HCT116 (cell line): ENCODE results near the gene DDX41. TPM values are rescaled to one million over a fixed set of nuclear protein-coding genes. Genes with fewer than 3 reads are reported as not detected.
"Not testable (repeated sequence)": the region's sequence is repeated elsewhere in the genome, so short reads cannot be mapped to it uniquely, and the experiment has no call there.

Experiments
- ATAC-seq: fragments of 200-7000 bp; cut with Tn5 transposase; 2 replicates; pipeline ENCODE4 v1.9.1; 2020; ENCODE audit warnings: mild to moderate bottlenecking, moderate library complexity
- BruUV-seq: library from RNA; stranded (reverse); fragments of 400-500 nt; replicated peaks from 2 replicates; lab custom pipeline; 2021; lab: Mats Ljungman, UMichigan
- CTCF ChIA-PET: fragments of 300-600 bp; sonication (Branson Sonifier 250); formaldehyde crosslinking; loops from one replicate; lab custom pipeline; 2021; ENCODE audit warnings: antibody characterized with exemption; lab: Charles Lee
- POLR2A ChIA-PET: fragments of 300-600, 350-600 bp; sonication (Branson Sonifier 250); formaldehyde crosslinking; loops from one replicate; lab custom pipeline; 2021; ENCODE audit warnings: antibody characterized with exemption; lab: Charles Lee
- RAD21 ChIA-PET, 2 experiments: fragments of 300-600 bp; sonication (Branson Sonifier 250); formaldehyde crosslinking; loops; one replicate each; lab custom pipeline; 2023; ENCODE audit warnings: low total read pairs in 2 of 2; ENCODE audit not compliant: uncharacterized antibody in 2 of 2, unreplicated experiment in 2 of 2, low non-redundant PET in 1 of 2; lab: Charles Lee
- DNase-seq: peaks from one replicate; pipeline ENCODE4 v3.0.0-alpha.2; 2010; ENCODE audit warnings: low read depth, low spot score
- H2AFZ ChIP-seq: fragments of 200-600 bp; shearing (Covaris generic), sonication (generic); 2 replicates; pipeline ENCODE4 v1.6.1; 2017; ENCODE audit warnings: low read depth, mixed run types, mixed read lengths, antibody characterized with exemption, low read length; ENCODE audit not compliant: poor library complexity, severe bottlenecking
- H3K27ac ChIP-seq: 2 replicates; pipeline ENCODE4 v1.5.1; 2012; ENCODE audit warnings: low read depth, low read length
- H3K27me3 ChIP-seq: fragments of 200-600 bp; sonication (generic); 2 replicates; pipeline ENCODE4 v1.6.1; 2016; ENCODE audit warnings: mixed run types, low read length, mixed read lengths; ENCODE audit not compliant: insufficient read depth
- H3K36me3 ChIP-seq, 2 experiments: fragments of 200-500 bp in 1 of 2; fragments of 200-600 bp in 1 of 2; sonication (Bioruptor generic) in 1 of 2; sonication (generic) in 1 of 2; 2 replicates each; pipeline versions ENCODE4 v1.5.1 to v1.6.1; 2014 to 2016; ENCODE audit warnings: low read length in 2 of 2, inconsistent platforms in 1 of 2, mixed read lengths in 1 of 2, mixed run types in 1 of 2; ENCODE audit not compliant: insufficient read depth in 2 of 2, control insufficient read depth in 1 of 2
- H3K4me1 ChIP-seq, 2 experiments: fragments of 200-600 bp in 1 of 2; sonication (generic) in 1 of 2; 2 replicates each; pipeline versions ENCODE4 v1.5.1 to v1.6.1; 2012 to 2017; ENCODE audit warnings: low read length in 2 of 2, inconsistent platforms in 1 of 2, mild to moderate bottlenecking in 1 of 2, mixed read lengths in 1 of 2, mixed run types in 1 of 2, moderate library complexity in 1 of 2; ENCODE audit not compliant: insufficient read depth in 2 of 2, control insufficient read depth in 1 of 2
- H3K4me2 ChIP-seq: fragments of 200-600 bp; sonication (generic); 2 replicates; pipeline ENCODE4 v1.6.1; 2017; ENCODE audit warnings: mixed run types, low read length, mixed read lengths
- H3K4me3 ChIP-seq, 2 experiments: fragments of 200-600 bp in 1 of 2; sonication (generic) in 1 of 2; replicated peaks in 1 of 2; 2 replicates each; pipeline ENCODE4 v1.5.1; 2011 to 2016; ENCODE audit warnings: low read length in 2 of 2, control low read depth in 1 of 2, low read depth in 1 of 2, mild to moderate bottlenecking in 1 of 2, mixed read lengths in 1 of 2, mixed run types in 1 of 2
- H3K79me2 ChIP-seq: fragments of 200-600 bp; sonication (generic); 2 replicates; pipeline ENCODE4 v1.6.1; 2017; ENCODE audit warnings: mild to moderate bottlenecking, mixed run types, low read length, moderate library complexity, mixed read lengths; ENCODE audit not compliant: insufficient read depth
- H3K9ac ChIP-seq: fragments of 200-600 bp; sonication (generic); 2 replicates; pipeline ENCODE4 v1.6.1; 2016; ENCODE audit warnings: low read length, mixed read lengths
- H3K9me2 ChIP-seq: fragments of 200-600 bp; sonication (generic), shearing (Covaris generic); 2 replicates; pipeline ENCODE4 v1.6.1; 2017; ENCODE audit warnings: mixed run types, mild to moderate bottlenecking, moderate library complexity; ENCODE audit not compliant: insufficient read depth
- H3K9me3 ChIP-seq, 2 experiments: fragments of 200-500 bp in 1 of 2; fragments of 200-600 bp in 1 of 2; sonication (Bioruptor generic) in 1 of 2; sonication (generic) in 1 of 2; 2 replicates each; pipeline ENCODE4 v1.6.1; 2014 to 2017; ENCODE audit warnings: low read length in 2 of 2, mixed read lengths in 2 of 2, inconsistent platforms in 1 of 2, low read depth in 1 of 2, mild to moderate bottlenecking in 1 of 2, mixed run types in 1 of 2, moderate library complexity in 1 of 2; ENCODE audit not compliant: control insufficient read depth in 1 of 2, insufficient read depth in 1 of 2
- H4K20me1 ChIP-seq: fragments of 200-600 bp; sonication (generic), shearing (Covaris generic); 2 replicates; pipeline ENCODE4 v1.6.1; 2017; ENCODE audit warnings: mixed run types, mild to moderate bottlenecking, moderate library complexity; ENCODE audit not compliant: insufficient read depth
- CEBPB ChIP-seq: IDR thresholded peaks from 2 replicates; pipeline ENCODE4 v1.6.1; 2012; ENCODE audit warnings: low read depth
- EGR1 ChIP-seq: IDR thresholded peaks from 2 replicates; pipeline ENCODE4 v1.6.1; 2012; ENCODE audit warnings: low read depth
- ELF1 ChIP-seq: IDR thresholded peaks from 2 replicates; pipeline ENCODE4 v1.6.1; 2012; ENCODE audit warnings: low read depth, borderline replicate concordance
- JUND ChIP-seq: IDR thresholded peaks from 2 replicates; pipeline ENCODE4 v1.6.1; 2012
- RAD21 ChIP-seq: IDR thresholded peaks from 2 replicates; pipeline ENCODE4 v1.6.1; 2012; ENCODE audit warnings: low read depth, mild to moderate bottlenecking
- ZFX ChIP-seq: fragments of 450-650 bp; IDR thresholded peaks from 2 replicates; pipeline ENCODE4 v1.6.1; 2017
- intact Hi-C: fragments of 100-400 bp; cut with micrococcal nuclease; formaldehyde crosslinking; loops from 2 replicates; pipeline ENCODE4 v1.10.0; 2022
- total RNA-seq: library from RNA; stranded (reverse); gene quantifications from one replicate; pipeline ENCODE4 v1.2.1, GENCODE V29; 2021; ENCODE audit not compliant: unreplicated experiment
- TF ChIP-seq, protein P1 (sequence below): IDR thresholded peaks from 2 replicates; pipeline ENCODE4 v1.6.1; 2011; ENCODE audit warnings: mild to moderate bottlenecking, low read length, moderate library complexity; ENCODE audit not compliant: insufficient replicate concordance; ENCODE audit errors: extremely low read depth

DDX41 gene
- total RNA-seq, 1 experiment from 2014 or later, result 141 TPM

DNA sequence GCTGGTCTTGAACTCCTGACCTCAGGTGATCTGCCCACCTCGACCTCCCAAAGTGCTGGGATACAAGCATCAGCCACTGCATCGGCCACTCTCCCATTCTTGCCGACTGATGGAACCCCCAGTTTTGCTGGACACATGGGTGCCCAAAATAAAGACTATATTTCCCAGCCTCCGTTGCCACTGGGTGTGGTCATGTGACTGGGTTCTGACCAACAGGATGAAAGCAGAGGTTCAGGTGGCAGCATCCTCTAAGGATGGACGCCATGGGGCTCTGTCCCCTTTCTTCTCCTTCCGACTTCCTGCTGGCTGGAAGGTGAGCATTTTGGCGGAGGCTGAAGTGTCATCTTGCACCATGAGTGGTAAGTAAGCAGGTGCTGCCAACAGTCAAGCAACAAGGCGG lies 29.6 kb downstream of the DDX41 start (continued):
- TF ChIP-seq, protein P1, sequence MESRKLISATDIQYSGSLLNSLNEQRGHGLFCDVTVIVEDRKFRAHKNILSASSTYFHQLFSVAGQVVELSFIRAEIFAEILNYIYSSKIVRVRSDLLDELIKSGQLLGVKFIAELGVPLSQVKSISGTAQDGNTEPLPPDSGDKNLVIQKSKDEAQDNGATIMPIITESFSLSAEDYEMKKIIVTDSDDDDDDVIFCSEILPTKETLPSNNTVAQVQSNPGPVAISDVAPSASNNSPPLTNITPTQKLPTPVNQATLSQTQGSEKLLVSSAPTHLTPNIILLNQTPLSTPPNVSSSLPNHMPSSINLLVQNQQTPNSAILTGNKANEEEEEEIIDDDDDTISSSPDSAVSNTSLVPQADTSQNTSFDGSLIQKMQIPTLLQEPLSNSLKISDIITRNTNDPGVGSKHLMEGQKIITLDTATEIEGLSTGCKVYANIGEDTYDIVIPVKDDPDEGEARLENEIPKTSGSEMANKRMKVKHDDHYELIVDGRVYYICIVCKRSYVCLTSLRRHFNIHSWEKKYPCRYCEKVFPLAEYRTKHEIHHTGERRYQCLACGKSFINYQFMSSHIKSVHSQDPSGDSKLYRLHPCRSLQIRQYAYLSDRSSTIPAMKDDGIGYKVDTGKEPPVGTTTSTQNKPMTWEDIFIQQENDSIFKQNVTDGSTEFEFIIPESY, result no peak
- TF ChIP-seq, all 23 proteins: peak for 0

DNA sequence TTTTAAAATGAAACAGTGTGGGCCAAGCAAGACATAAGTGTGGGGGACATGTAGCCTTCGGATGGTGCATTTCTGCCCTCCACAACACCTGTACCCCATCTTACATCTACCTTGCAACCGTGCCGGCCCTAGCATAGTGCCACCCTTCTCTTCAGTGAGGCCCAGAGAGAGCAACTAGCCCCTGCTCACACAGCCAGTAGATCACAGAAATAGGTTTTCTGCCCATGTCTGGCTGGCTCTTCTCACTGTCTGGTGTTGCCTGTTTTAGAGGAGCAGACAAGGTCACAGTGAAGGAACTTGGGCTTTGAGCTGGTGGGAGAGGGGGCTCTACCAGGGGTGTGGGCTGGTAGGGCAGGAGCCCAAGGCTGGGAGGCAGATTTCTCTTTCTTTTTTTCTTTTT lies 30.5 kb downstream of the DDX41 start:
- Histone ChIP-seq H3K27me3 (no peaks in the 10 kb centered on the region), H3K27ac (no peak overlapping the region), H3K9me3 (no peaks in the 10 kb centered on the region), H3K9me2 (no peaks in the 10 kb centered on the region), H2AFZ (no peak overlapping the region), H3K79me2 (peaks cover 20% of the 10 kb centered on the region; the same call in 1 of the 2 replicates), H3K4me2 (no peak overlapping the region), H3K4me3 (no peak overlapping the region), H3K4me1 (peaks cover 0 to 5% of the 10 kb centered on the region in 2 experiments; a peak in 2 of 4 replicates), H4K20me1 (peaks cover 4% of the 10 kb centered on the region; the same call in 1 of the 2 replicates), H3K36me3 (peaks cover 16 to 39% of the 10 kb centered on the region in 2 experiments; a peak in 3 of 4 replicates), H3K9ac (no peak overlapping the region)
- ChIA-PET CTCF (no interaction called here), RAD21 (no interaction called here), POLR2A (interaction anchor here (0.9 to 2.1 kb wide), 2 partner anchors 8 to 9 kb away, joined by 5 to 9 read pairs; no protein-coding TSS in a partner anchor)
- BruUV-seq, result no TSS peak
- no peak for ATAC-seq
- intact Hi-C loops, result no loop called here
- no peak for DNase-seq
- no peak for TF ChIP-seq EGR1
- TF ChIP-seq RAD21, result no peak
- no peak for TF ChIP-seq JUND
- TF ChIP-seq ZFX, result no peak
- TF ChIP-seq CEBPB, result no peak
- TF ChIP-seq ELF1, result no peak
- TF ChIP-seq, protein P1, result no peak

- H3K27ac ChIP-seq, DNase-seq, H3K9me2 ChIP-seq, H3K27me3 ChIP-seq, H2AFZ ChIP-seq, H3K9ac ChIP-seq, ATAC-seq, CTCF ChIA-PET, BruUV-seq, RAD21 ChIA-PET, H3K4me1 ChIP-seq, H4K20me1 ChIP-seq, intact Hi-C loops, H3K4me2 ChIP-seq, H3K4me3 ChIP-seq, H3K9me3 ChIP-seq: not testable (repeated sequence)
- POLR2A ChIA-PET, result interaction anchor here (2.1 kb wide), 1 partner anchor 9 kb away, joined by 9 read pairs; no protein-coding TSS in a partner anchor
- Histone ChIP-seq H3K79me2 (peaks cover 15% of the 10 kb centered on the region; the same call in 1 of the 2 replicates), H3K36me3 (peaks cover 16 to 34% of the 10 kb centered on the region in 2 experiments; a peak in 3 of 4 replicates)
These were observed 31.0 kb downstream of the DDX41 start for GRCh38 chr5:177485753-177486152.
